Mucosa of descending colon (tissue), 3 donors: Measurements from ENCODE around the gene LRRK2. TPM values are rescaled to one million over a fixed set of nuclear protein-coding genes. Genes with fewer than 3 reads are reported as not detected.

Source experiments
- ATAC-seq: fragments of 200-7000 bp; cut with Tn5 transposase; one replicate; pipeline ENCODE4 v1.9.1; 2020; ENCODE audit warnings: mild to moderate bottlenecking, moderate library complexity
- DNase-seq, 3 donors: peaks; one replicate each; pipeline ENCODE4 v3.0.0-alpha.2; 2020
- H3K36me3 ChIP-seq: fragments of 200-600 bp; one replicate; pipeline ENCODE4 v1.8.0; 2021; ENCODE audit warnings: low read depth, mild to moderate bottlenecking
- H3K4me1 ChIP-seq: fragments of 200-600 bp; one replicate; pipeline ENCODE4 v1.8.0; 2021; ENCODE audit warnings: low read depth, mild to moderate bottlenecking
- H3K4me3 ChIP-seq: fragments of 200-600 bp; one replicate; pipeline ENCODE4 v1.8.0; 2021; ENCODE audit warnings: mild to moderate bottlenecking
- H3K9me3 ChIP-seq: fragments of 200-600 bp; one replicate; pipeline ENCODE4 v1.8.0; 2021; ENCODE audit warnings: mild to moderate bottlenecking
- intact Hi-C, 2 donors: fragments of 100-400 bp; cut with DNase I in 1 of 2; cut with micrococcal nuclease in 1 of 2; formaldehyde crosslinking; loops; one replicate each; pipeline versions ENCODE4 v1.11.0 to v1.11.1; 2022; cut with DNase I, micrococcal nuclease
- total RNA-seq, 3 donors: library from RNA; stranded (reverse); fragmentation: NEBNext Ultra II Directional in 2 of 3; extraction: Animal tissue kit (Norgen Biotek cat#: 25700) in 2 of 3; gene quantifications; one replicate each; pipeline versions ENCODE4 v1.2.1 to v1.2.4, GENCODE V29; 2021 to 2023
- TF ChIP-seq, protein P1 (sequence below): fragments of 200-600 bp; IDR thresholded peaks from one replicate; pipeline ENCODE4 v1.8.0; 2022; ENCODE audit warnings: antibody characterized with exemption, mild to moderate bottlenecking
- donor health status: DM: no; HTN: no; CAD: no; lungs with moderate emphysema.
- donor health status: DM: no; HTN: no; CAD: no.
- donor health status: DM: no; HTN: yes; CAD: no.

LRRK2 gene
- total RNA-seq, 3 donors from 2014 or later: 1.6 to 15.7 (median 3.3) TPM

DNA sequence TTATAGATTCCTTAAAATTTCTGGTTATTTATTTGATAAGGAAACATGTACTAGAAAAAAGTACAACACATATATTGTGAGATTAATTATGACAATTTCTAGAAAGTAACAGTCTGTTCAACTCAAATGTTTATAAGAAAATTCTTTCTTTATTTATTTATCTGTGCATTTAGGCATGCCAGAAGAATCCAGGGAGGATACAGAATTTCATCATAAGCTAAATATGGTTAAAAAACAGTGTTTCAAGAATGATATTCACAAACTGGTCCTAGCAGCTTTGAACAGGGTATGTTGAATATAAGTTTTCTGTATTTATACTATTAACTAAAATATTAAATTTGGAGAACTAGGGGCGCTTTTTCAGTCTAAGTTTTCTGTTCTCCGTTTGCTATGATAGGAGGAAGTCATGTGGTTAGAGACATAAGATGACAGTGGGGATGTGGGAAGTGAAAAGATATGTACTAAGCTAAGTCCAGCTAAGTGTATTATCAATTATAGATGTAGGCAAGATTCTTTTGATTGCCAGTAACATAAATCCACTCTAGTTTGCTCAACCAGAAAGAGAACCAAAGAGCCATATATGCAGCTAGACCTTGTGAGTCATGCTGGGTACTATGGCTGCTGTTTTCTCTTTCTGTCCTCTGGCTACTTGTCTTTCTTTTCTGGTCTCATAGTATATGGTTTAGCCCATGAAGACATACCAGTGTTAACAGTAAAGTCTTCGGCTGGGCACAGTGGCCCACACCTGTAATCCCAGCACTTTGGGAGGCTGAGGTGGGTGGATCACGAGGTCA lies 39.0 kb downstream of the LRRK2 start:
- TF ChIP-seq, protein P1, sequence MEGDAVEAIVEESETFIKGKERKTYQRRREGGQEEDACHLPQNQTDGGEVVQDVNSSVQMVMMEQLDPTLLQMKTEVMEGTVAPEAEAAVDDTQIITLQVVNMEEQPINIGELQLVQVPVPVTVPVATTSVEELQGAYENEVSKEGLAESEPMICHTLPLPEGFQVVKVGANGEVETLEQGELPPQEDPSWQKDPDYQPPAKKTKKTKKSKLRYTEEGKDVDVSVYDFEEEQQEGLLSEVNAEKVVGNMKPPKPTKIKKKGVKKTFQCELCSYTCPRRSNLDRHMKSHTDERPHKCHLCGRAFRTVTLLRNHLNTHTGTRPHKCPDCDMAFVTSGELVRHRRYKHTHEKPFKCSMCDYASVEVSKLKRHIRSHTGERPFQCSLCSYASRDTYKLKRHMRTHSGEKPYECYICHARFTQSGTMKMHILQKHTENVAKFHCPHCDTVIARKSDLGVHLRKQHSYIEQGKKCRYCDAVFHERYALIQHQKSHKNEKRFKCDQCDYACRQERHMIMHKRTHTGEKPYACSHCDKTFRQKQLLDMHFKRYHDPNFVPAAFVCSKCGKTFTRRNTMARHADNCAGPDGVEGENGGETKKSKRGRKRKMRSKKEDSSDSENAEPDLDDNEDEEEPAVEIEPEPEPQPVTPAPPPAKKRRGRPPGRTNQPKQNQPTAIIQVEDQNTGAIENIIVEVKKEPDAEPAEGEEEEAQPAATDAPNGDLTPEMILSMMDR: no peak
- intact Hi-C loops: no loop called here
- Histone ChIP-seq H3K4me1 (no peaks in the 10 kb centered on the region), H3K9me3 (no peaks in the 10 kb centered on the region), H3K4me3 (no peak overlapping the region), H3K36me3 (no peaks in the 10 kb centered on the region)
- ATAC-seq (no peak), DNase-seq (no peak)

GRCh38 chr12:40271981-40272664 lies 47.3 kb downstream of the LRRK2 start:
- DNase-seq (no peak), ATAC-seq (no peak)
- no peaks in the 10 kb centered on the region for H3K36me3 ChIP-seq
- no peaks in the 10 kb centered on the region for H3K9me3 ChIP-seq
- no peak overlapping the region for H3K4me3 ChIP-seq
- no peaks in the 10 kb centered on the region for H3K4me1 ChIP-seq
- TF ChIP-seq, protein P1: no peak
- intact Hi-C loops: no loop called here

DNA sequence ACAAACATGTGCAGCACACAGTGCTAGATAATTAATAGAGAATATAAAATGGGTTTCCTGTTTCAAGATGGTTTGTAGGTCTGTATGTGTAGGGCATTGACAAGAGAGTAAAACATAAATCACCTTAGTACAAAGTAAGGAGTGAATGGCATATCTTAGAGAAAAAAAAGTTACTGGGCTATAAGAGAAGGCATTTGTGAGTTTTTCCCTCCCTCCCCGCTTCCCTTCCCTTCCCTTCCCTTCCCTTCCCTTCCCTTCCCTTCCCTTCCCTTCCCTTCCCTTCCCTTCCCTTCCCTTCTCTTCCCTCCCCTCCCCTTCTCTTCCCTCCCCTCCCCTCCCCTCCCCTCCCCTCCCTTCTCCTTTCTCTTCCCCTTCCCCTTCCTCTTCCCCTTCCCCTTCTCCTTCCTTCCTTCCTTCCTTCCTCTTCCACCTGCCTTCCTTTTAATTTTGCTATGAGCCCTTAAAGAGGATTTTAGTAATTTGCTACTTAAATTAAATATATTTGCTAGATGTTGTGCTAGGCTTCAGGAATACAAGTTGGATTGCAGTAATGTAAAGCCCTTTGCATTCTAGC lies 57.1 kb downstream of the LRRK2 start:
- TF ChIP-seq, protein P1: no peak
- no peak overlapping the region for H3K4me3 ChIP-seq
- H3K9me3 ChIP-seq: no peaks in the 10 kb centered on the region
- no peaks in the 10 kb centered on the region for H3K4me1 ChIP-seq
- intact Hi-C loops: no loop called here
- no peak for DNase-seq
- ATAC-seq: no peak
- no peaks in the 10 kb centered on the region for H3K36me3 ChIP-seq

- Histone ChIP-seq H3K4me1 (no peaks in the 10 kb centered on the region), H3K4me3 (no peak overlapping the region), H3K9me3 (no peaks in the 10 kb centered on the region), H3K36me3 (no peaks in the 10 kb centered on the region)
- ATAC-seq: no peak
- intact Hi-C loops: no loop called here
- no peak for DNase-seq
- TF ChIP-seq, protein P1: no peak
Observed at GRCh38 chr12:40286583-40286982, 61.8 kb downstream of the LRRK2 start.

DNA sequence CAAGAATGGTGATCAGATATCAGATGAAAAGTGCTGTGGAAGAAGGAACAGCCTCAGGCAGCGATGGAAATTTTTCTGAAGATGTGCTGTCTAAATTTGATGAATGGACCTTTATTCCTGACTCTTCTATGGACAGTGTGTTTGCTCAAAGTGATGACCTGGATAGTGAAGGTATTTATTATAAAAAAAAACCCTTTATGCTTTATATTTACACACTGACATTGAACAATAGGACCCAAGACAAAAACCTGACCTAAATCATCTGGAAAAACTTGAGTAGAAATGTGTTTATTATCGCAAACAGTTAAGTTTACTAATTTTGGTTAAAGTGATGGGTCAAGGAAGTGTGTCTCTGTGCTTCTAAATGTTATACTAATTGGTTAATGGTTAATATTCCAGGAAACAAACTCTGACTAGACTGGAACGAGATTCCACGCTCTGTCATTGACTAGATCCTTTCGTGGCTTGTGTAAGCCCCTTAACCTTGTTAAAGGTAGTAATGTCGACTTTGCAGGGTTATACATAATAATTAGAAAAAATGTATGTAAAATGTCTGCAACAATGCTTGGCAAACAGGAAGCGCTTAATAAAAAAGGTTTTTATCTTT lies 62.7 kb downstream of the LRRK2 start:
- no peaks in the 10 kb centered on the region for H3K4me1 ChIP-seq
- intact Hi-C loops: no loop called here
- TF ChIP-seq, protein P1: no peak
- ATAC-seq: no peak
- H3K9me3 ChIP-seq: no peaks in the 10 kb centered on the region
- H3K4me3 ChIP-seq: no peak overlapping the region
- DNase-seq: no peak
- H3K36me3 ChIP-seq: no peaks in the 10 kb centered on the region
